Esophagus muscularis mucosa (tissue), 3 donors: ENCODE results near the gene DTYMK.

Experiments used
- POLR2A ChIP-seq: fragments of 450-650 bp; IDR thresholded peaks from one replicate; pipeline ENCODE4 v1.6.1; 2017; ENCODE audit warnings: antibody characterized with exemption, moderate library complexity, mild to moderate bottlenecking, low read depth
- POLR2AphosphoS5 ChIP-seq, 2 donors: sonication (generic); formaldehyde crosslinking; IDR thresholded peaks; one replicate each; pipeline ENCODE4 v1.6.1; 2017; ENCODE audit warnings: antibody characterized with exemption in 2 of 2
- TF ChIP-seq, protein P1 (sequence below), 3 experiments: fragments of 200-600 bp in 2 of 3; fragments of 450-650 bp in 1 of 3; sonication (generic) in 2 of 3; IDR thresholded peaks; one replicate each; pipeline ENCODE4 v1.5.1; 2017 to 2019; ENCODE audit warnings: antibody characterized with exemption in 3 of 3, mild to moderate bottlenecking in 2 of 3, moderate library complexity in 1 of 3

GRCh38 chr2:241701399-241702154, 15.0 kb upstream of the DTYMK start, which contains the start of gene ING5:
- TF ChIP-seq, protein P1, sequence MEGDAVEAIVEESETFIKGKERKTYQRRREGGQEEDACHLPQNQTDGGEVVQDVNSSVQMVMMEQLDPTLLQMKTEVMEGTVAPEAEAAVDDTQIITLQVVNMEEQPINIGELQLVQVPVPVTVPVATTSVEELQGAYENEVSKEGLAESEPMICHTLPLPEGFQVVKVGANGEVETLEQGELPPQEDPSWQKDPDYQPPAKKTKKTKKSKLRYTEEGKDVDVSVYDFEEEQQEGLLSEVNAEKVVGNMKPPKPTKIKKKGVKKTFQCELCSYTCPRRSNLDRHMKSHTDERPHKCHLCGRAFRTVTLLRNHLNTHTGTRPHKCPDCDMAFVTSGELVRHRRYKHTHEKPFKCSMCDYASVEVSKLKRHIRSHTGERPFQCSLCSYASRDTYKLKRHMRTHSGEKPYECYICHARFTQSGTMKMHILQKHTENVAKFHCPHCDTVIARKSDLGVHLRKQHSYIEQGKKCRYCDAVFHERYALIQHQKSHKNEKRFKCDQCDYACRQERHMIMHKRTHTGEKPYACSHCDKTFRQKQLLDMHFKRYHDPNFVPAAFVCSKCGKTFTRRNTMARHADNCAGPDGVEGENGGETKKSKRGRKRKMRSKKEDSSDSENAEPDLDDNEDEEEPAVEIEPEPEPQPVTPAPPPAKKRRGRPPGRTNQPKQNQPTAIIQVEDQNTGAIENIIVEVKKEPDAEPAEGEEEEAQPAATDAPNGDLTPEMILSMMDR (IDR thresholded peaks at IDR 0.05): no peak
- TF ChIP-seq POLR2A (peak; percentile 55), POLR2AphosphoS5 (IDR thresholded peaks at IDR 0.05) (peak; percentile 66 to 85)
